GM19238 (cell line): ENCODE measurements around the gene FAF1.
"Not testable (repeated sequence)": the region's sequence is repeated elsewhere in the genome, so short reads cannot be mapped to it uniquely, and the experiment has no call there.

Experiments used
- DNase-seq: peaks from one replicate; pipeline ENCODE4 v3.0.0; 2011; ENCODE audit warnings: low spot score; ENCODE audit not compliant: insufficient read length

Gene FAF1

GRCh38 chr1:50959303-50959912 is 659 bp downstream of the FAF1 start:
- no peak for DNase-seq

DNA sequence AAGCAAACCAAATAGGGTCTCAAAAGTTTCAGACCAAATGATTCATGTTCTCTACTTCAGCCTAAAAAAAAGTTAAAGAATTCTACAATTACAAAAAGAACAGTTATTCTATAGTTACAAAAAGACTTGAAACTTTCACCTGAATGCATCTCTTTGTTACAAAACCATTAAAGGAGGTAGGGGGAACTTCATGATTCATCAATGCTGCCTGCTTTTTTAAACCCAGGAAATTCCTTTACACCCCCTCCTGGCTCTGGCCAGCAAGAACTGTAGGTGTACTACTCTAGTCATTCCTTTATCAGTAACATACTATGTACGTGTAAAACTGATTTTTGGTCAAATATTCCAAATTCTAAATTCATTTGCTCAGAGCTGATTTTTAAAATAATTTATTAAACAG is 5.0 kb downstream of the FAF1 start:
- no peak for DNase-seq

DNA sequence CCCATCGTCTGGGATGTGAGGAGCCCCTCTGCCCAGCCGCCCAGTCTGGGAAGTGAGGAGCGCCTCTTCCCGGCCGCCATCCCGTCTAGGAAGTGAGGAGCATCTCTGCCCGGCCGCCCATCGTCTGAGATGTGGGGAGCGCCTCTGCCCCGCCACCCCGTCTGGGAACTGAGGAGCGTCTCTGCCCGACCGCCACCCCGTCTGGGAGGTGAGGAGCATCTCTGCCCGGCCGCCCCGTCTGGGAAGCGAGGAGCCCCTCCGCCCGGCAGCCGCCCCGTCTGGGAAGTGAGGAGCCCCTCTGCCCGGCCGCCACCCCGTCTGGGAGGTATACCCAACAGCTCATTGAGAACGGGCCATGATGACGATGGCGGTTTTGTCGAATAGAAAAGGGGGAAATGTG is 7.5 kb downstream of the FAF1 start:
- not testable (repeated sequence) for DNase-seq

GRCh38 chr1:50950396-50950795 is 9.7 kb downstream of the FAF1 start:
- DNase-seq: no peak

- no peak for DNase-seq
Measured at GRCh38 chr1:50949286-50949982, 10.6 kb downstream of the FAF1 start.

- DNase-seq: no peak
Measured at GRCh38 chr1:50942334-50942733, 17.7 kb downstream of the FAF1 start.

DNA sequence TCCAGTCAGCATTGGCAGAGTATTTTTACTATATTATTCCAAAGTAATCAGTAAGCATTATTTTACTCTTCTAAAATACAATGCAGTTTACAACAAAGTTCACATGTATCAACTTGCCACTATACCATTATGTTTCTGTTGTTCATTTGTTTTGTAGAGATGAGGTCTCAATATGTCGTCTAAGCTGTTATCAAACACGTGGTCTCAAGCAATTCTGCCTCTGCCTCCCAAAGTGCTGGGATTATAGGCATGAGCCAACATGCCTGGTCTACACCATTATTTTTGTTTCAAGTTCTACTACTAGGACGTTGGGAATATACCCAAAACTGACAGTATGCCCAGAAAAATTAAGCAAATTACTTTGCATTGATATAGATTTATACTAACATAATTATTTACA is 19.8 kb downstream of the FAF1 start:
- no peak for DNase-seq

GRCh38 chr1:50936321-50936720 is 23.7 kb downstream of the FAF1 start:
- no peak for DNase-seq

- not testable (repeated sequence) for DNase-seq
Measured at GRCh38 chr1:50935276-50935675, 24.8 kb downstream of the FAF1 start.

GRCh38 chr1:50934838-50935237 is 25.2 kb downstream of the FAF1 start:
- no peak for DNase-seq

GRCh38 chr1:50933770-50934169 is 26.3 kb downstream of the FAF1 start:
- DNase-seq: not testable (repeated sequence)

DNA sequence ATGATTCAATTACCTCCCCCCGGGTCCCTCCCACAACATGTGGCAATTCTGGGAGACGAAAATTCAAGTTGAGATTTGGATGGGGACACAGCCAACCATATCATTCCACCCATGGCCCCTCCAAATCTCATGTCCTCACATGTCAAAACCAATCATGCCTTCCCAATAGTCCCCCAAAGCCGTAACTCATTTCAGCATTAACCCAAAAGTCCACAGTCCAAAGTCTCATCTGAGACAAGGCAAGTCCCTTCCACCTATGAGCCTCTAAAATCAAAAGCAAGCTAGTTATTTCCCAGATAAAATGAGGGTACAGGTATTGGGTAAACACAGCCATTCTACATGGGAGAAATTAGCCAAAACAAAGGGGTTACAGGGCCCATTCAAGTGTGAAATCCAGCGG is 28.0 kb downstream of the FAF1 start:
- not testable (repeated sequence) for DNase-seq

GRCh38 chr1:50930965-50931737 is 28.9 kb downstream of the FAF1 start:
- no peak for DNase-seq

DNA sequence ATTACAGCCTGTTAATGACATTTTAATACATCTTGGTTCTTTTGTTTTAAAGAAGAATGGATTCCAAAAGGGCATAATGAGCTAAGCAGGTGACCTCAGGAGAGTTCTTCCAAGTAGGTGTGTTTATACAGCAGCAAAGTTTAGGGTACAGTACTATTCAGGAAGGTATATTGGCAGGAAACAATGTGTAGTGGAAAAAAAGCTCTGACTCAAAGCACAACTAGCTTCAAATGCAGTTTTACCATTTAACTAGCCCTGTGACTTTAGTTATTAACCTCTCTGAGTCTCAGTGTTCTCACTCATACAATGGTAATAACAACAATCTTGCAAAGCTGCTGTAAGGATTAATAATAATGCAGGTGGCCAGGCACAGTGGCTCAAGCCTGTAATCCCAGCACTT is 29.9 kb downstream of the FAF1 start:
- DNase-seq: no peak

DNA sequence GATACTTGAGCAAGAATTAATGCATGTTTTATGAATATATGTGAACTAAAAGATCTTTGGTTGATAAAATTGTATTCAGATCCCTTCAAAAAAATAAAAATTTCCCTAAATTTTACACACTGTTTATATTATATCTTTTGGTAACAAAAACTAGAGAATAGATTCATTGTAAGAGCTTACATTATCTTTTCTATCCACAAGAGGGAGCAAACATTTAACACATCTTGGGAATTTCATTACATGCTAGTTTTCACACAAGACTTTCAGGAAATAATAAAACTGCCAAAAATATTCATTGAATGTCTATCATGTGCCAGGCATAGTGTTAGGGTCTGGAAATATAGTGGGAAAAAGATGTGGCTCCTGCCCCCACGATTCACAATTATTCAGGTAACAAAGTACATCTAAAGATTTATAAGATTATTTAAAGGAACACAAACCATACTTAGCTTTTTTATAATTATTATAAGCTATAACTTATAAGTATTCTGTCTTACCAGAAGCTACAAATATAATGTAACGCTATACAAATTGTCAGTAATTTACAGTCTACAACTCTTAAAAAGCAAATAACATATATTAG is 30.6 kb downstream of the FAF1 start:
- no peak for DNase-seq

GRCh38 chr1:50923564-50923963 is 36.5 kb downstream of the FAF1 start:
- no peak for DNase-seq

DNA sequence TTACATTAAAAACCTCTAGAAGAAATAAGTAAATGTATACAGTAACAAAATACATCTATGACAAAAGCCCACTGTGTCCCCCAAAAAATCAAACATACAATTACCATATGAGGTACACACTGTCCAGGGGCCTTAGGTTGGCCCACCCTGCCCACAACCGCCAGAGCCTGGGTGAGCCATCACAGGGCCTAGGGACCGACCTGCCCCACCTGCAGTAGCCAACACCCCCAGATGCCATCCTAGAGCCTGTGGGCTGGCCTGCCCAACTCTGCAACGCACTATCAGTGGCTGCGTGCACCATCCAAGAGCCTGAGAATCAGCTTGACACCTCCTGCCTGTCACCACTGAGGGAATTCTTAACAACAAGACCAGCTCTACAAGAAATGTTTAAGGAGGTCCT is 39.0 kb downstream of the FAF1 start:
- DNase-seq: no peak

GRCh38 chr1:50920409-50920808 is 39.7 kb downstream of the FAF1 start:
- no peak for DNase-seq

DNA sequence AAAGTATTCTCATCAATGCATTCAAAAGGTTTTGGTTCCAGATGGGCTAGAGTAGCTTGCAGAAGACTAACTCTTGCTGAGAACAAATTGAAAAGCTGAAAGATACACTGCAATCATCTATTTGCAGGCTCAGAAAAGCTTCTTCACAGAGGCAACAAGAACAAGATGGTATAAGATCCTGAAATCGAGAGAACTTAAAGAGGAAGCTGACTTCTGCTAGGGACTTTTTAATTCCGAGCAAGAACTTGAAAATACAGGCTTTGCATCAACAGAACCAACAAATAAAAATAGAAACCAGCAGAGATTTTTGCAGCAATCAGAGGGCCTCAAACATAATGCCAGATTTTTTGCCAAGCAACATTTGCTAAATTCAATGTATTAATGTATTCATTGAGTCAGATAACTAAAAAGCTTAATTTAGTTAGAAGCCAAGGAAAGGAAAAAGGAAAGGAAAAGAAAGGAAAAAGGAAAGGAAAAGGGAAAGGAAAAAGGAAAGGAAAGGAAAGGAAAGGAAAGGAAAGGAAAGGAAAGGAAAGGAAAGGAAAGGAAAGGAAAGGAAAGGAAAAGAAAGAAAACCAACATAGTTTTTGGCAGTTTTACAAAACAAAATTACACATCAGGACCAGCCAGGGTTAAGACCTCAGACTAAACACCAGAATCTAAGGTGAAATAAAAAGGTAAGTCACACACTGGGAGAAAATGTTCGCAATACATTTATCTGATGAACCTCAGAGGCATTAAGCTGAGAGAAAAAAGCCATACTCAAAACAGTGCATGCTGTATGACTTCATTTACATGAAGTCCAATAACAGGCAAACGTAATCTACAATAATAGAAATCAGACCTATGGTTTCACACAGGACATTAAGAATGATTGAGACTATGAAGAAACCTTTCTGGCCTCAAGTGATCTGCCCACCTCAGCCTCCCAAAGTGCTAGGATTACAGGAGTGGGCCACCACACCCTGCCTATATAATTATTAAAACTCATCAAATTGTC is 42.6 kb downstream of the FAF1 start:
- DNase-seq: no peak

DNA sequence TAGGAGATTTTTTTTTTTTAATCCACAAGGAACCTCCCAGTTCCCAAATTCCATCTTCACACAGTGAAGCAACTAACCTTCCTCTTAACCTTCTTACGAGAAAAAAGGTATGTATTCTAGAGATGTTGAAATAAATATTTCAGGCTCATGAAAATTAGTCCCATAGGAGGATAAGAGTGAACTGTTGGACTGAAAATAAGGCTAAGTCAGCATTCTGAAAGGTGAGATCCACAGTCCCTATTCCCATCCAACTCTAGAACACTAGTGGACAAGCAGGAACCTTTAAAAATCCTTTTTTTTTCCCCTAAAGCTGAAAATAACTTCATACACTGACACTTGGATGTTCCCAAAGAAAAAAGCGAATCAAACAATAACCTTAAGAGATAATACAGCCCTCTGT is 44.4 kb downstream of the FAF1 start:
- no peak for DNase-seq

GRCh38 chr1:50913954-50914353 is 46.1 kb downstream of the FAF1 start:
- DNase-seq: no peak
